ENCODE measurements around the gene MEIKIN. TPM values are rescaled to one million over a fixed set of nuclear protein-coding genes. Genes with fewer than 3 reads are reported as not detected.

The MEIKIN gene
- total and polyA plus RNA-seq, 4 experiments from 2014 or later, result 3.6 to 6.2 TPM; not detected in 2

DNA sequence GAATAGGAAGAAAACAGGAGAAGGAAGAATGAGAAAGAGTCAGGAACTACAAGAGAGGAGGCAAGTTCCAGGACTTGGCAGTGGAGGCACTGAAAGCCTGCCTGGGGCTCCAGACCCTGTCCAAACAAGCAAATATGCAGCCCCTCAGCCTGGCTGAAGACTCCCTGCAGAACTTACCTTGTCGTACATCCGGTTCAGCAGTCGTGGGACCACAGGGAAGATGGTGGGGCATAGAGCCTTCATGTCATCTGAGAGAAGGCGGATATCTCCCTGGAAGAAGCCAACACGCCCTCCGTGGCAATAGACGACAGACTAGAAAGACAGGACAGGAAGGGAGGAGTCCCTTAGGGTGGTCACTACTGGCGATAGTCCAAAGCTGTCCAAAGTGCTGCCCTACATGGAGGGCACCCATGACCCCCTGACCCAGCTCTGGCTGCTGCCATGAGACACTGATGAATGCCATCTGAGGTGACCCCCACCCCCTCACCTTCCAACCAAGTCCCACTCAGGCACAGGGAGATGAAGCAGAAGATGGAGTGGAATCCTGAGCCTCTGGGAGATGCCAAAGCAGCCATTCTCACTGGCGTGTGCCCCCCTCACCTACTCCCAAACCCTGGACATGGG lies 27.7 kb upstream of the MEIKIN start:
- POLR2A ChIA-PET (ENCODE audit: partially characterized antibody), result interaction anchor here (1.2 kb wide), 2 partner anchors 29 to 176 kb away, joined by 4 read pairs; partner anchors contain the start of gene FNIP1

DNA sequence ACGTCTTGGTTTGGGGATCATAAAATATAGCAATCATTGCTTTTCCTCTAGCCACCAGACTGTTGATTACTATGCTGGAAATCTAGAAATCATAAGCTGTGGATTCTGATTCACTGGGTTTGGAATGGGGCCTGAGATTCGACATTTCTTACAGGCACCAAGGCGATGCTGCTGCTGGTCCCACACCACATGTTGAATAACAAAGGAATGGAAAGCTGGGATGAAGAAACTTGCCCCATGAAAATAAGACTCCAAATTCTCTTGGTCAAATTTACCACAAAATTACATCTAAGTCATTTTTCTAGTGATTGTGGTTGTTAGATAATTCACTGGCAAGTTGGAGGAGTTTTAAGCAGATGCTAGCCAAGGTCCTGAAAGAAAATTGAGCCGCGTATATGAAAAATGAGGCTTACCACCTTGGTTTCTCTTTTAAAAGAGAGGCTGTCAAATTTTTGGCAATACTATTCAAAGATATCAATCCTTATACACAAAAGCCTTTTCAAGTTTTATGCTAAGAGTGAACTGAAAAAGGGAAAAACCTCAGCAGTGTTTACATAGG lies 23.0 kb upstream of the MEIKIN start:
- ChIA-PET CTCF (ENCODE audit: partially characterized antibody) (no interaction called here), POLR2A (ENCODE audit: partially characterized antibody) (interaction anchor here (0.8 kb wide), 1 partner anchor 16 kb away, joined by 3 read pairs; no protein-coding TSS in a partner anchor)
- intact Hi-C loops (cut with micrococcal nuclease), result no loop called here
- Histone ChIP-seq H3K36me3 (ENCODE audit: insufficient read depth, low read length) (peaks cover 8% of the 10 kb centered on the region), H3K27me3 (ENCODE audit: insufficient read depth, low read length) (no peaks in the 10 kb centered on the region), H3K27ac (ENCODE audit: low read depth, low read length) (no peak overlapping the region), H3K9me3 (ENCODE audit: control insufficient read depth in 1 of 2, low read length in 2 of 2) (no peaks in the 10 kb centered on the region), H3K4me1 (ENCODE audit: insufficient read depth, low read length) (peaks cover 11% of the 10 kb centered on the region), H3K4me3 (ENCODE audit: low read length in 2 of 2) (no peak overlapping the region)
- Mint-ChIP-seq H3K9me3 (no peaks in the 10 kb centered on the region), H3K4me3 (peak overlapping the region in 1 of 8 donors; percentile 10), H3K27ac (peak overlapping the region in 1 of 7 donors; percentile 24), H3K4me1 (peaks cover 19 to 33% (median 22%) of the 10 kb centered on the region in 4 donors), H3K36me3 (peaks cover 70 to 80% of the 10 kb centered on the region in 2 donors), H3K27me3 (no peaks in the 10 kb centered on the region)
- no peak for DNase-seq

More for the DNA sequence above, 27.7 kb upstream of the MEIKIN start:
- peak overlapping the region; percentile 25 to 98 (median 71) for H3K27ac Mint-ChIP-seq
- H3K36me3 Mint-ChIP-seq, result peaks cover 35 to 42% of the 10 kb centered on the region in 2 donors
- H3K27ac ChIP-seq (ENCODE audit: low read depth, low read length), result no peak overlapping the region
- H3K4me3 Mint-ChIP-seq, result peak overlapping the region in 5 of 8 donors; percentile 43 to 96 (median 87)
- CTCF ChIA-PET (ENCODE audit: partially characterized antibody), result interaction anchor here (1.3 to 1.5 kb wide), 3 partner anchors 33 to 90 kb away, joined by 3 to 6 read pairs (median 4); no protein-coding TSS in a partner anchor
- H3K4me3 ChIP-seq (ENCODE audit: low read length in 2 of 2), result no peak overlapping the region
- no peaks in the 10 kb centered on the region for H3K9me3 ChIP-seq (ENCODE audit: control insufficient read depth in 1 of 2, low read length in 2 of 2)
- peaks cover 44 to 80% (median 66%) of the 10 kb centered on the region in 4 donors for H3K4me1 Mint-ChIP-seq
- H3K36me3 ChIP-seq (ENCODE audit: insufficient read depth, low read length), result no peaks in the 10 kb centered on the region
- no peaks in the 10 kb centered on the region for H3K27me3 Mint-ChIP-seq
- peaks cover 55% of the 10 kb centered on the region for H3K4me1 ChIP-seq (ENCODE audit: insufficient read depth, low read length)
- intact Hi-C loops (cut with micrococcal nuclease), result no loop called here
- H3K9me3 Mint-ChIP-seq, result no peaks in the 10 kb centered on the region
- DNase-seq, result no peak
- H3K27me3 ChIP-seq (ENCODE audit: insufficient read depth, low read length), result no peaks in the 10 kb centered on the region

DNA sequence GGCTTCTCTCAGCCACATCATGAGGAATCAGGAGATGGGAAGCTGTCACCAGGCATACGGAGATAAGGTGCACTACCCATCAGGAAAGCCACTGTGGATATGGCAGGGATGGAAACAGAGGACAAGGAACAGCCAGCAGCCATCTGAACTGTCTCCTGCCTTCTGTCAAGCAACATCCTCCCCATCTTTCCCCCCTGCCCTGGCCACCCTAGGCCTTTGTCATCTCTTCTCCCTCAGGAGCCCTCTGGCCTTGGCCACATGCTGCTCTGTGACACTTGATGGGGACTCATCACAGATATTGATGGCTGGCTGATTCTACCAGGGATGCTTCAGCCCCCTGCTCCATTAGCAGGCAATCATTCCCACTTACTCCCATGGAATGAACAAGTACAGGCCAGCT lies 21.1 kb upstream of the MEIKIN start:
- peaks cover 8% of the 10 kb centered on the region for H3K36me3 ChIP-seq (ENCODE audit: insufficient read depth, low read length)
- Mint-ChIP-seq H3K9me3 (no peaks in the 10 kb centered on the region), H3K36me3 (peaks cover 71 to 78% of the 10 kb centered on the region in 2 donors), H3K4me1 (peaks cover 6 to 17% (median 7%) of the 10 kb centered on the region in 4 donors), H3K4me3 (no peak overlapping the region), H3K27ac (peak overlapping the region in 1 of 7 donors; percentile 30), H3K27me3 (no peaks in the 10 kb centered on the region)
- DNase-seq, result no peak
- CTCF ChIA-PET (ENCODE audit: partially characterized antibody), result no interaction called here
- POLR2A ChIA-PET (ENCODE audit: partially characterized antibody), result no interaction called here
- H3K27me3 ChIP-seq (ENCODE audit: insufficient read depth, low read length), result no peaks in the 10 kb centered on the region
- no peak overlapping the region for H3K27ac ChIP-seq (ENCODE audit: low read depth, low read length)
- H3K9me3 ChIP-seq (ENCODE audit: control insufficient read depth in 1 of 2, low read length in 2 of 2), result no peaks in the 10 kb centered on the region
- no peak overlapping the region for H3K4me3 ChIP-seq (ENCODE audit: low read length in 2 of 2)
- no peaks in the 10 kb centered on the region for H3K4me1 ChIP-seq (ENCODE audit: insufficient read depth, low read length)
- intact Hi-C loops (cut with micrococcal nuclease), result no loop called here

DNA sequence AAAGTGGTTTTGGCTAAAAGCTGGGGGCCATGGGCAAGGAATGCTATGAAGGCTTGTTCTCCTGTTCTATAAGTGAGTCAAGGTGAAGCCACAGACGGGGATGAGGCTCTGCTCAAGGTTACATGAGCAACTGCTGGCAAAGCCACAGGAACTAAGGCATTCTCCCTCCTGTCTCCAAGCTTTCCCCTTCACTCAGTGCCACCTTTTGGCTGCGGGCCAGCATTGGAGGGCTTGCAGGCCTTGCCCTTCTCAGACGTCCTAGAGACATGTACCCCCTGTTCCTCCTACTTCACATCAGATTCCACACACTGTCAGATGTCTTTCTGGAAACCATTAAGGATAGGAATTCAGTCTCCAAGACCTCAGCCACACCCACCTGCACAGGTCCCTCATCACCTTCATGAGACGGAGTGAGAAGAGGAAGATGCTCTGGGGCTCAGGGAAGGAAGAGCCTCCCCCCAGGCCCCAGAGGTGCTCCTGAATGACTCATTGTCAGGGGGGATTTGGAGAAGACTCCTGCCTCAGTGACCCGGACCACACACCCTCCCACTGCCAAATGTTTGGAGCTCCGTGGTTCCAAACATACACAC lies 20.5 kb upstream of the MEIKIN start:
- Histone ChIP-seq H3K4me3 (ENCODE audit: low read length in 2 of 2) (no peak overlapping the region), H3K27ac (ENCODE audit: low read depth, low read length) (no peak overlapping the region), H3K4me1 (ENCODE audit: insufficient read depth, low read length) (no peaks in the 10 kb centered on the region), H3K27me3 (ENCODE audit: insufficient read depth, low read length) (no peaks in the 10 kb centered on the region), H3K9me3 (ENCODE audit: control insufficient read depth in 1 of 2, low read length in 2 of 2) (no peaks in the 10 kb centered on the region), H3K36me3 (ENCODE audit: insufficient read depth, low read length) (peaks cover 8% of the 10 kb centered on the region)
- Mint-ChIP-seq H3K27ac (peak overlapping the region in 1 of 7 donors; percentile 45), H3K4me3 (no peak overlapping the region), H3K36me3 (peaks cover 66 to 72% of the 10 kb centered on the region in 2 donors), H3K4me1 (peaks cover 5 to 14% (median 6%) of the 10 kb centered on the region in 4 donors), H3K9me3 (no peaks in the 10 kb centered on the region), H3K27me3 (no peaks in the 10 kb centered on the region)
- intact Hi-C loops (cut with micrococcal nuclease), result no loop called here
- DNase-seq, result no peak
- CTCF ChIA-PET (ENCODE audit: partially characterized antibody), result no interaction called here
- POLR2A ChIA-PET (ENCODE audit: partially characterized antibody), result no interaction called here

DNA sequence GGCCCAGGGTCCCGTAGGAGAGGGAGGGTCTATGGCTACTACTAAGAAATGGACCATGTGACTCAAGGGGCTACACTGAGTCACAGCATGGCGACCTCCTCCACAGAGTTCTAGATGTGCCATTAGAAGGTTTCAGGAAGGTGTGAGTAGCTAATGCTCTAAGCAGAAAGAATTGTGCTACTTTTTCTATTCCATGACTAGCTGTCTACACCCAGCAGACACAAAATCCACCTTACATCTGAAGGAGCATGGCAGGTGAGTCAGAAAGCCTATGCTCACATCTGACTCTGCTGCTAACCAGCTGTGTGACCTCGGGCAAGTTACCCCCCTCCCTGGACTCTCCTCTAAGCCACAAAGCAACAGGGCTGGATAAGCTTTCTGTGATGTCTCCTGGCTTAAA lies 14.4 kb upstream of the MEIKIN start:
- peaks cover 2% of the 10 kb centered on the region for H3K36me3 ChIP-seq (ENCODE audit: insufficient read depth, low read length)
- H3K4me1 ChIP-seq (ENCODE audit: insufficient read depth, low read length), result no peaks in the 10 kb centered on the region
- ChIA-PET CTCF (ENCODE audit: partially characterized antibody) (interaction anchor here (0.9 to 1.5 kb wide), 2 partner anchors 48 to 370 kb away, joined by 4 read pairs; no protein-coding TSS in a partner anchor), POLR2A (ENCODE audit: partially characterized antibody) (no interaction called here)
- intact Hi-C loops (cut with micrococcal nuclease), result no loop called here
- peak overlapping the region in 2 of 7 donors; percentile 33 to 56 for H3K27ac Mint-ChIP-seq
- peaks cover 0 to 4% (median 2%) of the 10 kb centered on the region in 4 donors for H3K4me1 Mint-ChIP-seq
- DNase-seq, result no peak
- no peaks in the 10 kb centered on the region for H3K27me3 Mint-ChIP-seq
- peaks cover 61 to 66% of the 10 kb centered on the region in 2 donors for H3K36me3 Mint-ChIP-seq
- H3K27me3 ChIP-seq (ENCODE audit: insufficient read depth, low read length), result no peaks in the 10 kb centered on the region
- no peak overlapping the region for H3K4me3 Mint-ChIP-seq
- H3K27ac ChIP-seq (ENCODE audit: low read depth, low read length), result no peak overlapping the region
- H3K9me3 Mint-ChIP-seq, result no peaks in the 10 kb centered on the region
- no peak overlapping the region for H3K4me3 ChIP-seq (ENCODE audit: low read length in 2 of 2)
- no peaks in the 10 kb centered on the region for H3K9me3 ChIP-seq (ENCODE audit: control insufficient read depth in 1 of 2, low read length in 2 of 2)

DNA sequence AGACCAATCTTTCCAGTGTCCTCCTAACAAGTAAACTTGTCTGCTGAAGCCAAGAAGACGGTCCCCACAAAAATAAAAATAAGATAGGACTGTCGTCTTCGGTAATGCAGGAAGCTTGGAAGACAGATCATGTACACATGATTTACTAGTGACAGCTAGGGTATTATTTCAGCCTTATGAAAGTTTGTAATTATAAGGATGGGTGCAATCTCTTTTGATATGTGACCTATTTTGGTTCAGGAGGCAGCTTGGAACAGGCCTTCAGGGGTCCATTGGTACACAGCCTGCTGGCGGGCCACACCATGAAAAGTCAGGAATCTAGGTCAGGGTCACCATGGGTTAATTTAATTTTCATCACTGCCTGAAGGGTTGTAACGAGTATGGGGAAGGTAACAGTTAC lies 13.7 kb upstream of the MEIKIN start:
- no peaks in the 10 kb centered on the region for H3K9me3 ChIP-seq (ENCODE audit: control insufficient read depth in 1 of 2, low read length in 2 of 2)

More for the DNA sequence above, 13.7 kb upstream of the MEIKIN start:
- no peaks in the 10 kb centered on the region for H3K27me3 Mint-ChIP-seq
- no peak for DNase-seq
- peak overlapping the region in 2 of 7 donors; percentile 42 to 43 for H3K27ac Mint-ChIP-seq
- no peak overlapping the region for H3K4me3 Mint-ChIP-seq
- H3K4me1 Mint-ChIP-seq, result peaks cover 0 to 4% (median 2%) of the 10 kb centered on the region in 4 donors
- Histone ChIP-seq H3K4me1 (ENCODE audit: insufficient read depth, low read length) (no peaks in the 10 kb centered on the region), H3K27ac (ENCODE audit: low read depth, low read length) (no peak overlapping the region), H3K4me3 (ENCODE audit: low read length in 2 of 2) (no peak overlapping the region), H3K27me3 (ENCODE audit: insufficient read depth, low read length) (no peaks in the 10 kb centered on the region), H3K36me3 (ENCODE audit: insufficient read depth, low read length) (peaks cover 5% of the 10 kb centered on the region)
- POLR2A ChIA-PET (ENCODE audit: partially characterized antibody), result no interaction called here
- CTCF ChIA-PET (ENCODE audit: partially characterized antibody), result interaction anchor here (0.6 to 1.2 kb wide), 2 partner anchors 30 to 49 kb away, joined by 3 read pairs; no protein-coding TSS in a partner anchor
- intact Hi-C loops (cut with micrococcal nuclease), result no loop called here
- H3K36me3 Mint-ChIP-seq, result peaks cover 63 to 67% of the 10 kb centered on the region in 2 donors
- H3K9me3 Mint-ChIP-seq, result no peaks in the 10 kb centered on the region

Data from CD4-positive, alpha-beta memory T cell (primary cell).